ENCODE measurements around the gene LCAT. TPM values are rescaled to one million over a fixed set of nuclear protein-coding genes. Genes with fewer than 3 reads are reported as not detected.

The LCAT gene
- total and polyA plus RNA-seq, 8 donors, result 10.1 to 20.7 (median 17.6) TPM

DNA sequence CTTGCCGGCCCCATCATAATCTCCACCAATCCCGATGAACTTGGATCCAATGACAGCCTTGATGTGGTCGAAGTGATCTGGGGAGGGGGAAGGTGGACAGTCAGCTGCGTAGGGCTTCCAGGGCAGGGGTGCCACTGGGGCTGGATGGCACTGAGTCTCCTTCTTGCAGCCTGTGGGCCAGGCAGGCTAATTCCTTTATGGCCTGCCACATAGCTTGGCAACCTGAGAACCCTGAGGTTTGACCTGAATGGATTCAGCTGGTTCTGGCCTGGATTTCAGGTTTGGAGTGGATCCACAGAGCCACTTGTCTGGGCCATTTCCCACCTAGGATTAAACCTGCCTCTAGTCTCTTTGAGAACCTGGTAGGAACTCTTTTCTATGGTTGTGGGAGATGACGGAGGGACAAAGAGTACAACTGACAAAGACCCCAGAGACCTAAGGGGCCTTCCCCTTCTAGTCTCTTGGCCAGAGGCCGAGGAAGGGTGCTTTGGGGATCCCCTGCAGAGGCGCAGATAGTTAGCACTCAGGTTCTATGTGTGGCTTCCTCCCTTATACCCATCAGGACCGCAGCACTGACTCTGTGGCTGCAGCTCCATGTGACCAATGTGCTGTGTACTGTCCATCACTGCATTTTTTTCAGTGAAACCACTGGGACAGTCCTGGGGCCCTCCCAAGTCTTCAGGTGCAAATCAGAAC, 45.5 kb upstream of the LCAT start:
- no peak for TF ChIP-seq EP300 (IDR thresholded peaks at IDR 0.05)
- no peak for TF ChIP-seq POLR2AphosphoS5 (IDR thresholded peaks at IDR 0.05)
- TF ChIP-seq POLR2A (IDR thresholded peaks at IDR 0.05), result no peak
- TF ChIP-seq CTCF (IDR thresholded peaks at IDR 0.05), result no peak

GRCh38 chr16:67988675-67989074, 44.8 kb upstream of the LCAT start:
- Histone ChIP-seq H3K4me3 (no peak overlapping the region), H3K27ac (no peak overlapping the region), H3K36me3 (no peaks in the 10 kb centered on the region), H3K4me1 (peaks cover 9 to 29% (median 17%) of the 10 kb centered on the region in 4 donors), H3K9me3 (no peaks in the 10 kb centered on the region), H3K27me3 (no peaks in the 10 kb centered on the region)
- DNase-seq, result no peak
- WGBS, 5 donors, result 74 to 84% (median 79%) methylated on average over 3 of the region's 3 CpGs
- TF ChIP-seq POLR2AphosphoS5 (IDR thresholded peaks at IDR 0.05), result no peak
- TF ChIP-seq POLR2A (IDR thresholded peaks at IDR 0.05), result no peak
- TF ChIP-seq CTCF (IDR thresholded peaks at IDR 0.05), result no peak
- no peak for TF ChIP-seq EP300 (IDR thresholded peaks at IDR 0.05)
- intact Hi-C loops (cut with DNase I; ENCODE audit: low total_unique reads), result no loop called here

More for the DNA sequence above, 45.5 kb upstream of the LCAT start:
- no peaks in the 10 kb centered on the region for H3K36me3 ChIP-seq
- H3K4me1 ChIP-seq, result peaks cover 11 to 28% (median 19%) of the 10 kb centered on the region in 4 donors
- intact Hi-C loops (cut with DNase I; ENCODE audit: low total_unique reads), result loop anchor here (5.0 kb wide), 1 partner anchor 48 kb away; no protein-coding TSS in a partner anchor
- DNase-seq, result no peak
- no peak overlapping the region for H3K4me3 ChIP-seq
- no peak overlapping the region for H3K27ac ChIP-seq
- H3K9me3 ChIP-seq, result no peaks in the 10 kb centered on the region
- 74 to 85% (median 81%) methylated on average over 7 to 8 of the region's 8 CpGs for WGBS, 5 donors
- H3K27me3 ChIP-seq, result no peaks in the 10 kb centered on the region

DNA sequence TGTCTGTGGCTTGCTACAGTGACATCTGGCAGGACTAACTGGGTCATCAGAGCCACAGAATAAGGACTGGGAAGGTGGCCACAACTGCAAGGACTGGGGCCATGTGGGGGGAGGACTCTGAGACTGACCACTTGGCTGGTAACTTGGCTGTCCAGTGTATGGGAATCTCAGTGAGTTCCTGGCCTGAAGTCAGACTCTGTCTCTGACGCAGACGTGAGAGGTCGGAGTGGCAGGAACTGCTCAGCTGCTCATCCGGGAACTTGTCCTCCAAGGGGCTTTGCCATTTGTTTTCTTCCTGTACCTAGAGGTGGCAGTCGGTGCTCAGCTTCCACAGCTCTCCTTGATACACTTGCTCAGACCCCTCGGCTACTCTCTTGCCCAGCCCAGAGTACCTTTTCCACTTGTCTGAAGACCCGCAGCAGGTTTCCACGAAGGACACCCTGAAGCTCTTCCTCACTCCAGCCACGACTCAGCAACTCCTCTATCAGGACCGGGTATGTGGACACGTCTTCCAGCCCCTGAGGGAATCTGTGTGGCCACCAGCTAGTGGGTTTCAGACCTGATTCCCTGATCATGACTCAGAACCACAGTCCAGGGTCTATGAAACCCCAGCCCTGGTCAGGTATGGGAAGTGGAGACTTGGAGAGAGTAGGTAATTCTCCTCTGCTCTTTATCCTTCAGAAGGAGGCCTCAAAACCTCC, 43.7 kb upstream of the LCAT start:
- H3K4me3 ChIP-seq, result no peak overlapping the region
- no peaks in the 10 kb centered on the region for H3K27me3 ChIP-seq
- H3K27ac ChIP-seq, result peak overlapping the region in 1 of 5 donors; percentile 60
- intact Hi-C loops (cut with DNase I; ENCODE audit: low total_unique reads), result no loop called here
- H3K4me1 ChIP-seq, result peaks cover 0 to 21% (median 6%) of the 10 kb centered on the region in 4 donors
- WGBS, 5 donors, result 67 to 77% (median 74%) methylated on average over 11 of the region's 11 CpGs
- TF ChIP-seq POLR2A (IDR thresholded peaks at IDR 0.05), result no peak
- TF ChIP-seq EP300 (IDR thresholded peaks at IDR 0.05), result no peak
- TF ChIP-seq CTCF (IDR thresholded peaks at IDR 0.05), result no peak
- TF ChIP-seq POLR2AphosphoS5 (IDR thresholded peaks at IDR 0.05), result no peak
- H3K9me3 ChIP-seq, result no peaks in the 10 kb centered on the region
- no peaks in the 10 kb centered on the region for H3K36me3 ChIP-seq
- DNase-seq, result no peak

GRCh38 chr16:67986949-67987348, 43.0 kb upstream of the LCAT start:
- Histone ChIP-seq H3K4me1 (peaks cover 0 to 20% (median 6%) of the 10 kb centered on the region in 4 donors), H3K27ac (no peak overlapping the region), H3K9me3 (no peaks in the 10 kb centered on the region), H3K36me3 (no peaks in the 10 kb centered on the region), H3K27me3 (no peaks in the 10 kb centered on the region), H3K4me3 (no peak overlapping the region)
- DNase-seq, result no peak
- TF ChIP-seq EP300 (IDR thresholded peaks at IDR 0.05), result no peak
- TF ChIP-seq CTCF (IDR thresholded peaks at IDR 0.05), result no peak
- no peak for TF ChIP-seq POLR2AphosphoS5 (IDR thresholded peaks at IDR 0.05)
- no peak for TF ChIP-seq POLR2A (IDR thresholded peaks at IDR 0.05)
- WGBS, 5 donors, result 78 to 87% (median 87%) methylated on average over 5 of the region's 5 CpGs
- intact Hi-C loops (cut with DNase I; ENCODE audit: low total_unique reads), result no loop called here

Measured in stomach (tissue), 9 donors.